ELR (cell line): ENCODE measurements around the gene SRP68.
"Not testable (repeated sequence)": the region's sequence is repeated elsewhere in the genome, so short reads cannot be mapped to it uniquely, and the experiment has no call there.

Experiments
- DNase-seq: peaks from one replicate; pipeline ENCODE4 v3.0.0-alpha.2; 2015; ENCODE audit warnings: low read depth

The SRP68 gene

DNA sequence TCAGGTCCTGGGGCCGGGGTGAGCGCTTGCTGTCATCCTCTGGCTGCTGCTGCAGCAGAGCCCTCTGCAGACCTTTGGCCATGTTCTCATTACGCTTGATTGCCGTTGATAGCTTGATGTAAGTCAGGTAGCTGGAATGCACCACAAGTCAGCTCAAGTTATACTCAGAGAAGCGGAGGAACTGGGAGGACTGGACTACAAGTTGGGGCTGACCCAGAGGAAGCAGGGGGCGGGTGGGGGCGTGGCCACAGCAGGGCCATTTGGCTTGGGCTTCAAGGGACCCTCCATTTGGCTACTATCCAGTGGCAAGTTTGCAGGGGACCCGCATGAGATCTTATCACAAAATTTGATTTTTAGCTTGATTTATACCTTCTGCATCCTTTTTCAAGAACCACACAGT is 26.3 kb downstream of the SRP68 start:
- no peak for DNase-seq

DNA sequence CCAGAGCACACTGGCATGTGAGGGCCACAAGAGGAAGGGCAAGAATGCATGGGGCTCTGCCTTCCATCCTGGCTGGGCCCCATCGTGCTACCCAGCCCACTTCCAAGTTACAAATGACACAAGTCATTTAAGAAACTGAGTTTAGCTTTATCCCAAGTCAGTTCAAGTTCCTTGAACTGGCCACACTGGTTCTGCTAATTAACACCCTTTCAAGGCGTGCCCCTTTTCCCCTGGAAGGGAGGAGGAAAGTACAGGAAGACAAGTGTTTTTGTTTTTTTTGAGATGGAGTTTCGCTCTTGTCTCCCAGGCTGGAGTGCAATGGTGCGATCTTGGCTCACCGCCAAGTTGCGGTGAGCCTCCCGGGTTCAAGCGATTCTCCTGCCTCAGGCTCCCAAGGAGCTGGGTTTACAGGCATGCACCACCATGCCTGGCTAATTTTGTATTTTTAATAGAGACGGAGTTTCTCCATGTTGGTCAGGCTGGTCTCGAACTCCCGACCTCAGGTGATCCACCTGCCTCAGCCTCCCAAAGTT is 27.8 kb downstream of the SRP68 start:
- not testable (repeated sequence) for DNase-seq

- DNase-seq: not testable (repeated sequence)
Observed at GRCh38 chr17:76042868-76043267, 29.4 kb downstream of the SRP68 start.

GRCh38 chr17:76040376-76040775 is 31.9 kb downstream of the SRP68 start:
- DNase-seq: no peak

- DNase-seq: no peak
Observed at GRCh38 chr17:76039121-76039520, 33.2 kb downstream of the SRP68 start.

GRCh38 chr17:76038050-76038449 is 34.3 kb downstream of the SRP68 start:
- DNase-seq: no peak

DNA sequence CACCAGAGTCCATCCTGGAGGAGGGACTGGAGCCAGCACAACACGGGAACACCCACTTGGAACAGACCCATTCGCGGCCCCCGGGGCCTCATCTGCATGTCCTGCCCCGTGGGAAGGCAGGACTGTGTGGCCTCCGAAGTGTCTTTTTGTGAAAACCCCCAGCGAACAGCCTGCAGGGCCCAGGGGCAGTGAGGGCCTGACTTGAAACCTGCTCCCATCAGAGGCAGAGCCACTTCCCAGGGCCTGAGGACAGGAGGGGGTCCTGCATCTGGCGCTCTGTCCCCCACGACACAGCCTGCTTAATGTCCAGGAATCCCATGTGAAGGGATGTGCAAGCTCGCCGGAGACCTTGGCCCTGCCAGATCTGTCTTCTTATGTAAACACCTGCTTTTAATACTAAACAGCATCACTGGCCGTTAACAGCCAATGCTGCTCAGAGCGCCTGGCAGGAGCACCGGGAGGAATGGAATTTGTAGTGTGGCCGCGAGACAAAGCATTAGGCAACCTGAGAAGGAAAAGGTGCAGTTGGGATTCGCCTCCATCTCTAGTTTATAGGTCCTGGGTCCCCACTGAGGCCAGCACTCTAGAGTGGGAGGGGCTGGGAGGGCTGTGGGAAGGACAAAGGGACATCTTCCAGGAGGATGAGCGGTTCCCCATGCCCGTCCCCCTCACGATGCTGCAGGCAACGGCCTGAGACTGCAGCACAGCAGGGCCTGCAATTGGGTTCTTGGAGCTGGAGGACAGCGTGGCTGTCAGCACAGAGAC is 35.6 kb downstream of the SRP68 start:
- DNase-seq: no peak

- no peak for DNase-seq
Observed at GRCh38 chr17:76034428-76035350, 37.6 kb downstream of the SRP68 start.

- DNase-seq: no peak
Observed at GRCh38 chr17:76033139-76033538, 39.2 kb downstream of the SRP68 start.

- DNase-seq: no peak
Observed at GRCh38 chr17:76032780-76033108, 39.6 kb downstream of the SRP68 start.

- DNase-seq: no peak
Observed at GRCh38 chr17:76032073-76032779, 40.1 kb downstream of the SRP68 start.

DNA sequence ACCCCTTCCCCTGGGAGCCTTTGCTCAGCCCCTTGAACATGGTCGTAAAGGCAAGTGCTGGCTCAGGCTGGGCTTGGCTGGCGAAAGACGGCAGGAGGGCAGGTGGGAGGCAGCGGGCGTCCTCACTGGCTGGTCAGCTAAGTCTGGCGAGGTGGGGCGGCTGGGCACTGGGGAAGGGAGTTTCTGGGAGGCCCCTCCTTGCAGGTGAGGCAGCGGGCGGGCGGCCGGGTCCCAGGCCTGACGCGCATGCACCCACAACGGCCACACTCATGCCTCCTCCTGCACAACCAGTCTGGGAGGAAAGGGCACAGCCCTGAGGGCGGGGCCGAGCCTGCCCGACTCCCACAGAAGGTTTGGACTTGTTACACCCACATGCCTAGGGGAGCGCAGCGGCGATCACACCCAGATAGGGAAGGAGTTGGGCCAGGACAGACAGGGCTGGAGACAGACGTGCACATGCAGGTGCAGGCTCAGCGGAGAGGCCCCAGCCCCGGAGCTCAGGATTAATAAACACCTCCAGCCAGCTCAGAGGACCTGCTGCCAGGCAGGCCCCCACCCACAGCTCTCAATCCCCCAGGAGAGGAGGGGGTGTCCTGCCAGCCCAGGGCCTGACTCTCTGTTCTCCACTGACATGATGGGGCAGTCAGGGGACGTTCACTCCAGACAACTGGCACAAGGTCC is 45.0 kb downstream of the SRP68 start, which contains the start of gene EVPL:
TSS of gene EVPL (minus strand) at position 148 of the 681 bp plus-strand sequence. CDS start at position 40, 108 bp downstream.
- DNase-seq: no peak

- DNase-seq: no peak
Observed at GRCh38 chr17:76026714-76027158, 45.6 kb downstream of the SRP68 start.

DNA sequence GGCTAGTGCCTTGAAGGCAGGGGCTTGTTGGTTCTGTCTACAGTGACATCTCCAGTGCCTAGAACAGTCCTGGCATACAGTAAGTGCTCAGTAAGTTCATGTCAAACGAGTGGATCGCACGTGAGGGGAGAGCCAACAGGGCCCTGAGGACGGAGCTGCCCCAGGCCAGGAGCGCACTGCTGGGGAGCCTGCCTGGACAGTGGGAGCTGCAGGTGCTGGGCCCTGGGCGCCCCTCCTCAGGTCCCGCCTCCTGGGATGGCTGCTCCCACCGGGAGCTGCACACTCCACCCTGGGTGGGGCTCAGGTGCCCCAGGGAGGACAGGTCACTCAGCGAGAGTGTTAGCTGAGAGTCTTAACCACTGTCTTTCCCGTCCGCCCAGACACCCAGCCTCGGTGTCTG is 47.0 kb downstream of the SRP68 start:
- no peak for DNase-seq

GRCh38 chr17:76024353-76024752 is 48.0 kb downstream of the SRP68 start:
- no peak for DNase-seq

DNA sequence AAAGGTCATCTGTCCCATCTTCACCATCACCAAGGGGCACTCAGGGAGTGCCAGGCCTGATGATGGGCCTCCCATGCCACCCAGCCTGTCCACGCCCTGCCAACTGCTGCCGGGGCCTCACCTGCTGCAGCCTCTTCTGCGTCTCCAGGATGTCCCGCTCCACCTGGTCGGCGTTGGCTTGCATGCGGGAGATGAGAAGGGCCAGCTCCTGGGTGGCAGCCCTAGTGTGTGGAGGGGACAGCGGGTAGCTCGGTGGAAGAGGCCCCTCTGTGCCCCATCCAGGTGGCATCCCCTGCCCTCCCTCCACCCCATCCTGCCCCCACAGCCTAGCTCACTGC is 48.4 kb downstream of the SRP68 start:
- DNase-seq: no peak

GRCh38 chr17:76022973-76023899 is 49.1 kb downstream of the SRP68 start:
- no peak for DNase-seq

DNA sequence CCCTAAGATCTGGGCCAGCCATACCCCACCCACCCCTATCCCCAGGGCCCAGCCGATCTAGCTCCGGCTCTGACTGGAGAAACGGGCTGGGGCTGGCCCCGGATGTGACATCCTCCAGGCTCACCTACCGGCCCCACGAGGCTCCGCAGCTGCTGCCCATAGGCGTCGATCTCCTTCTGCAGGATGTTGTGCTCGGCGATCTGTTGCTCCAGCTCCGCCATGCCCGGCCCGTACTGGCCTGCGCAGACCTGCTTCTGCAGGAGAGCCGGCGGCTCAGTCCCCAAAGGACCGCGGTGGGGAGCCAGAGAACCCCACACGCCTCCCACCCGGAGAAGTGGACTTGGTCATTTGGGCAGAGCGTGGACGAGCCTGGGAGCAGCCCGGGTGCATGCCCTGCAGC is 50.0 kb downstream of the SRP68 start:
- no peak for DNase-seq

DNA sequence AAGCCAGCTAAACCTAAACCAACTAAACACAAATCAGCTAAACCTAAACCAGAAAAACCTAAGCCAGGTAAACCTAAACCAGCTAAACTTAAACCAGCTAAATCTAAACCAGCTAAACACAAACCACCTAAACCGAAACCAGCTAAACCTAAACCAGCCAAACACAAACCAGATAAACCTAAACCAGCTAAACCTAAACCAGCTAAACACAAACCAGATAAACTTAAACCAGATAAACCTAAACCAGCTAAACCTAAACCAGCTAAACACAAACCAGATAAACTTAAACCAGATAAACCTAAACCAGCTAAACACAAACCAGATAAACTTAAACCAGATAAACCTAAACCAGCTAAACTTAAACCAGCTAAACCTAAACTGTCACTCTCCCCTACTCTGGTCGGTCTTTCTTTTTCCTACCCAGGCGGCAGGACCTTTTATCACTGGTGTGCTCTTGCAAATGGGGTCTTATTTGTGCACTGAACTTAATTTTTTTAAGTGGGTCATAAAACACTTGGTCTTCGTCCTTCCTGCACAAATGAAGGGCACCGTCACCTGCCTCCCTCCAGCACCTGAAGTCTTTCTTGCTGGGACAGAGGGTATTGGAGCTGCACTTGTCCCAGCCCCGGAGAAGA is 52.4 kb downstream of the SRP68 start:
- DNase-seq: no peak

DNA sequence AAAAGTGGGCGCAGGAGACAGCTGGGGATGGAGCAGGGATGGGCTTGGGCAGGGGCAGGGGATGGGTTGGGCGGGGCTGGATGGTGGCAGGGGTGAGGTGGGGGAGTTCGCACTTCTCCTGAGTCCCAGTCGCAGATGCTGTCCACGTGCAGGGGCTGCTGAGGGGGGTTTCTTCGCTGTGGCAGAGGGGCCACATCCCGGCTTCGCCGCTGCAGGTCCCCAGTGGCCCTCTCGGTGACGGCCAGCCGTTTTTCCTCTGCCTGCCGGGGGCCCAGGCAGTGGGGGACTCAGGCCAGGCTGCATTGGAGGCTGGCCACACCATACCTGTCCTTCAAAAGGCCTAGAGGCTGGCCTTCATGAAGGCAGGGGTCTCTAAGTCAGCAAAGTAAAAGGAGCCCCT is 53.5 kb downstream of the SRP68 start:
- DNase-seq: no peak
